Measurements from ENCODE around the gene TAMALIN. TPM values are rescaled to one million over a fixed set of nuclear protein-coding genes. Genes with fewer than 3 reads are reported as not detected.

TAMALIN gene
- total and polyA plus RNA-seq, 2 donors from 2014 or later = 22.3 to 52.3 TPM

- intact Hi-C loops (cut with DNase I) = loop anchor here (10.0 kb wide), 1 partner anchor 85 kb away; no protein-coding TSS in a partner anchor
- Histone ChIP-seq H3K27me3 (ENCODE audit: control insufficient read depth, insufficient read depth, low read length) (no peaks in the 10 kb centered on the region), H3K36me3 (ENCODE audit: control insufficient read depth in 2 of 3, insufficient read depth in 3 of 3, low read length in 3 of 3) (peaks cover 4 to 47% (median 27%) of the 10 kb centered on the region in 3 donors), H3K4me3 (ENCODE audit: low read length in 3 of 3) (no peak overlapping the region), H3K9me3 (ENCODE audit: control insufficient read depth in 2 of 3, insufficient read depth in 1 of 3, low read length in 3 of 3) (no peaks in the 10 kb centered on the region), H3K9ac (ENCODE audit: low read length in 3 of 3) (no peak overlapping the region), H3K27ac (ENCODE audit: low read depth in 2 of 2, low read length in 2 of 2) (peak overlapping the region; percentile 10 to 65), H3K4me1 (ENCODE audit: control insufficient read depth in 2 of 3, insufficient read depth in 2 of 3, low read depth in 1 of 3, low read length in 3 of 3) (peaks cover 8 to 33% (median 23%) of the 10 kb centered on the region in 3 donors)
- TF ChIP-seq CTCF (IDR thresholded peaks at IDR 0.05; ENCODE audit: borderline replicate concordance, extremely low read depth, insufficient read depth) = peak; percentile 98
- peak; percentile 90 for FAIRE-seq
- peak; percentile 69 to 88 (median 83) for DNase-seq
Observed at GRCh38 chr12:51980051-51980808, 26.5 kb upstream of the TAMALIN start.

GRCh38 chr12:51980809-51981127, 26.0 kb upstream of the TAMALIN start:
- TF ChIP-seq CTCF (IDR thresholded peaks at IDR 0.05; ENCODE audit: borderline replicate concordance, extremely low read depth, insufficient read depth) = no peak
- Histone ChIP-seq H3K4me1 (ENCODE audit: control insufficient read depth in 2 of 3, insufficient read depth in 2 of 3, low read depth in 1 of 3, low read length in 3 of 3) (peaks cover 8 to 28% (median 19%) of the 10 kb centered on the region in 3 donors), H3K9me3 (ENCODE audit: control insufficient read depth in 2 of 3, insufficient read depth in 1 of 3, low read length in 3 of 3) (no peaks in the 10 kb centered on the region), H3K9ac (ENCODE audit: low read length in 3 of 3) (no peak overlapping the region), H3K27me3 (ENCODE audit: control insufficient read depth, insufficient read depth, low read length) (no peaks in the 10 kb centered on the region), H3K4me3 (ENCODE audit: low read length in 3 of 3) (no peak overlapping the region), H3K27ac (ENCODE audit: low read depth in 2 of 2, low read length in 2 of 2) (no peak overlapping the region), H3K36me3 (ENCODE audit: control insufficient read depth in 2 of 3, insufficient read depth in 3 of 3, low read length in 3 of 3) (peaks cover 6 to 52% (median 30%) of the 10 kb centered on the region in 3 donors)
- DNase-seq (no peak), FAIRE-seq (no peak)
- intact Hi-C loops (cut with DNase I) = loop anchor here (10.0 kb wide), 1 partner anchor 86 kb away; no protein-coding TSS in a partner anchor

- H3K9ac ChIP-seq (ENCODE audit: low read length in 3 of 3) = no peak overlapping the region
- H3K27me3 ChIP-seq (ENCODE audit: control insufficient read depth, insufficient read depth, low read length) = no peaks in the 10 kb centered on the region
- TF ChIP-seq CTCF (IDR thresholded peaks at IDR 0.05; ENCODE audit: borderline replicate concordance, extremely low read depth, insufficient read depth) = no peak
- no peak for DNase-seq
- H3K4me1 ChIP-seq (ENCODE audit: control insufficient read depth in 2 of 3, insufficient read depth in 2 of 3, low read depth in 1 of 3, low read length in 3 of 3) = peaks cover 0 to 5% (median 4%) of the 10 kb centered on the region in 3 donors
- intact Hi-C loops (cut with DNase I) = loop anchor here (10.0 kb wide), 1 partner anchor 90 kb away; no protein-coding TSS in a partner anchor
- no peak overlapping the region for H3K27ac ChIP-seq (ENCODE audit: low read depth in 2 of 2, low read length in 2 of 2)
- FAIRE-seq = no peak
- H3K9me3 ChIP-seq (ENCODE audit: control insufficient read depth in 2 of 3, insufficient read depth in 1 of 3, low read length in 3 of 3) = no peaks in the 10 kb centered on the region
- H3K4me3 ChIP-seq (ENCODE audit: low read length in 3 of 3) = no peak overlapping the region
- peaks cover 6 to 64% (median 31%) of the 10 kb centered on the region in 3 donors for H3K36me3 ChIP-seq (ENCODE audit: control insufficient read depth in 2 of 3, insufficient read depth in 3 of 3, low read length in 3 of 3)
Observed at GRCh38 chr12:51984657-51985056, 22.1 kb upstream of the TAMALIN start.
